Activated T-cell treated with anti-CD3 and anti-CD28 coated beads, Interleukin-2, amount 50 U/mL, for 72 hours (primary cell): ENCODE data around the gene PEX10. TPM values are rescaled to one million over a fixed set of nuclear protein-coding genes. Genes with fewer than 3 reads are reported as not detected.
A peak's percentile ranks its signal among the peaks of the same experiment; 100 is the strongest.
"Not testable (repeated sequence)": the region's sequence is repeated elsewhere in the genome, so short reads cannot be mapped to it uniquely, and the experiment has no call there.

Experiments
- ATAC-seq, 2 donors: fragments of 150-1000 bp; cut with Tn5 transposase; replicated peaks in 1 of 2; 2 replicates each; pipeline ENCODE4 v1.10.0; 2021; ENCODE audit warnings: moderate library complexity in 2 of 2, mild to moderate bottlenecking in 1 of 2
- DNase-seq, 2 donors: peaks; one replicate each; pipeline ENCODE4 v3.0.0; 2021 to 2022; ENCODE audit warnings: mixed read lengths in 1 of 2
- H3K27ac Mint-ChIP-seq: one replicate; pipeline ENCODE4 v1.8.0; 2022; ENCODE audit warnings: mild to moderate bottlenecking, moderate library complexity, mixed read lengths
- H3K27me3 Mint-ChIP-seq: one replicate; pipeline ENCODE4 v1.8.0; 2022; ENCODE audit warnings: low read depth, mixed read lengths
- H3K36me3 Mint-ChIP-seq, 2 donors: one replicate each; pipeline ENCODE4 v1.8.0; 2022; ENCODE audit warnings: mixed read lengths in 2 of 2, mild to moderate bottlenecking in 1 of 2; ENCODE audit not compliant: insufficient read depth in 2 of 2
- H3K4me1 Mint-ChIP-seq: one replicate; pipeline ENCODE4 v1.8.0; 2022; ENCODE audit warnings: low read depth, mixed read lengths
- H3K4me3 Mint-ChIP-seq, 2 donors: one replicate each; pipeline ENCODE4 v1.8.0; 2022; ENCODE audit warnings: mild to moderate bottlenecking in 2 of 2, mixed read lengths in 2 of 2, moderate library complexity in 2 of 2
- H3K9me3 Mint-ChIP-seq, 2 donors: one replicate each; pipeline ENCODE4 v1.8.0; 2022; ENCODE audit warnings: mixed read lengths in 2 of 2
- total RNA-seq, 2 donors: library from RNA; stranded (reverse); gene quantifications; one replicate each; pipeline ENCODE4 v1.2.3, GENCODE V29; 2022

PEX10 gene
- total RNA-seq, 2 donors from 2014 or later: 10.2 to 11.4 TPM

DNA sequence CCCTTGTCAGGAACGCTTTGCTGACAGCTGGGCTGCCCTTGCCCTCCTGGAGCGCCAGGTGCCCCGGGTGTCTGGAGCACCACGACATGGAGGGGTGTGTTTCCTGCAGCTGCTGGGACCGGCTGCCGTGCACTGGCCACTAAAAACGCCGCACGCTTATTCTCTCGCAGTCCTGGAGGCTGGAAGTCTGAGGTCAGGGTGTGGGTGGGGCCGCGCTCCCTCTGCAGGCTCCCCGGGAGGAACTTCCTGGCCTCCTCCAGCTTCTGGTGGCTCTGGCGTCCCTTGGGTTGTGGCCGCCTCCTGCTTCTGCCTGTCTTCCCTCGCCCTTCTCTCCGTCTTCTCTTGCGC lies 35.7 kb upstream of the PEX10 start:
- ATAC-seq (no peak), DNase-seq (no peak)
- Mint-ChIP-seq H3K4me1 (no peaks in the 10 kb centered on the region), H3K9me3 (no peaks in the 10 kb centered on the region), H3K36me3 (no peaks in the 10 kb centered on the region), H3K27ac (no peak overlapping the region), H3K4me3 (no peak overlapping the region), H3K27me3 (peaks cover 8% of the 10 kb centered on the region)

GRCh38 chr1:2447276-2448097 lies 35.1 kb upstream of the PEX10 start:
- Mint-ChIP-seq H3K4me3 (no peak overlapping the region), H3K4me1 (no peaks in the 10 kb centered on the region), H3K9me3 (no peaks in the 10 kb centered on the region), H3K36me3 (no peaks in the 10 kb centered on the region), H3K27me3 (peaks cover 14% of the 10 kb centered on the region), H3K27ac (no peak overlapping the region)
- DNase-seq (no peak), ATAC-seq (no peak)

DNA sequence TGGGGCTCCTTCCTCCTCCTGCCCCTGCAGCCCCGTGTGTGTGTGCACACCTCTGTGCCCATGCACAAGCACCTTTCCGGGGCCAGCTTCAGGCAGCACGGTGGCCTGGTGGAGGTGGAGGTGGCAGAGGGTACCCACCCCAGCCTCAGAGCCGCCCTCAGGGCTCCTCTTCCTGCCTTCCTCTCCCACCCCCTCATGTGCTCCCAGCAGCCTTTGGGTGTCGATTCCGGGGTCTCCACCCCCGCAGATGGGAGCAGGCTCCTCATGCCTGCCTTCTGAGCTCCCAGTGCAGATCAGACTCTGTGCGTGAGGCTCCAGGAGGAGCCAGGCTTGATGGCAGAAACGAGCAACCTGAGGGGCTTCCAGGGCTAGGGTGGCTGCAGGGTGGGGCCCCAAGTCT lies 34.5 kb upstream of the PEX10 start:
- Mint-ChIP-seq H3K27ac (no peak overlapping the region), H3K9me3 (no peaks in the 10 kb centered on the region), H3K27me3 (peaks cover 14% of the 10 kb centered on the region), H3K4me3 (no peak overlapping the region), H3K36me3 (no peaks in the 10 kb centered on the region), H3K4me1 (no peaks in the 10 kb centered on the region)
- no peak for DNase-seq
- peak in 1 of 2 donors; percentile 8 for ATAC-seq

DNA sequence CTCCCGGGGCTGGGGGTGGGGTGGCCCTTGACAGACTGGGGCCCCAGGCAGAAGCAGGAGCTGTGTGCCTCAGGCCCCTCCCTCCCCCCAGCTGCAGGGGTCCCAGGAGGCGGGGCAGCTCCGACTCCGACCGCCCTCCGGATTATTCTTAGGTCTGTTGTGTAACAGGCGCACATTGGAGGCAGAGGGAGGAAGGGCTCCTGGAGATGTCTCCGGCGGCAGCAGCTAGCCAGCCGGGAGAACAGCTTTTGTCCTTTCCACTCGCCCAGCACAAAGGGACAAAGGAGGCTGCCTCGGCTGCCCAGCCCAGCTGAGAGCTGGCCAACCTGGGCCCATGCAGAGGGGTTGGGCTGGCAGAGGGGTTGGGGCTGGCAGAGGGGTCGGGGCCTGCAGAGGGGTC lies 34.0 kb upstream of the PEX10 start:
- Mint-ChIP-seq H3K4me3 (no peak overlapping the region), H3K4me1 (no peaks in the 10 kb centered on the region), H3K9me3 (no peaks in the 10 kb centered on the region), H3K27me3 (peaks cover 14% of the 10 kb centered on the region), H3K27ac (no peak overlapping the region), H3K36me3 (no peaks in the 10 kb centered on the region)
- DNase-seq (no peak), ATAC-seq (peak in 1 of 2 donors; percentile 12)

- H3K27me3 Mint-ChIP-seq: peaks cover 14% of the 10 kb centered on the region
- H3K27ac Mint-ChIP-seq: no peak overlapping the region
- no peak for DNase-seq
- no peak overlapping the region for H3K4me3 Mint-ChIP-seq
- no peak for ATAC-seq
- no peaks in the 10 kb centered on the region for H3K9me3 Mint-ChIP-seq
- H3K36me3 Mint-ChIP-seq: no peaks in the 10 kb centered on the region
- no peaks in the 10 kb centered on the region for H3K4me1 Mint-ChIP-seq
These were observed 33.5 kb upstream of the PEX10 start for GRCh38 chr1:2445823-2446215.

- DNase-seq: no peak
- H3K36me3 Mint-ChIP-seq: no peaks in the 10 kb centered on the region
- H3K27me3 Mint-ChIP-seq: peaks cover 14% of the 10 kb centered on the region
- H3K4me1 Mint-ChIP-seq: no peaks in the 10 kb centered on the region
- no peak overlapping the region for H3K4me3 Mint-ChIP-seq
- ATAC-seq: no peak
- no peak overlapping the region for H3K27ac Mint-ChIP-seq
- H3K9me3 Mint-ChIP-seq: no peaks in the 10 kb centered on the region
These were observed 32.9 kb upstream of the PEX10 start for GRCh38 chr1:2445162-2445822.

GRCh38 chr1:2444138-2444591 lies 31.8 kb upstream of the PEX10 start:
- ATAC-seq (no peak), DNase-seq (no peak)
- no peak overlapping the region for H3K4me3 Mint-ChIP-seq
- H3K9me3 Mint-ChIP-seq: no peaks in the 10 kb centered on the region
- H3K4me1 Mint-ChIP-seq: no peaks in the 10 kb centered on the region
- no peak overlapping the region for H3K27ac Mint-ChIP-seq
- peaks cover 14% of the 10 kb centered on the region for H3K27me3 Mint-ChIP-seq
- no peaks in the 10 kb centered on the region for H3K36me3 Mint-ChIP-seq

GRCh38 chr1:2443277-2444137 lies 31.1 kb upstream of the PEX10 start:
- Mint-ChIP-seq H3K27me3 (peaks cover 14% of the 10 kb centered on the region), H3K27ac (no peak overlapping the region), H3K4me3 (no peak overlapping the region), H3K9me3 (no peaks in the 10 kb centered on the region), H3K4me1 (no peaks in the 10 kb centered on the region), H3K36me3 (no peaks in the 10 kb centered on the region)
- DNase-seq (peak; percentile 33 to 48), ATAC-seq (peak; percentile 58 to 59)

DNA sequence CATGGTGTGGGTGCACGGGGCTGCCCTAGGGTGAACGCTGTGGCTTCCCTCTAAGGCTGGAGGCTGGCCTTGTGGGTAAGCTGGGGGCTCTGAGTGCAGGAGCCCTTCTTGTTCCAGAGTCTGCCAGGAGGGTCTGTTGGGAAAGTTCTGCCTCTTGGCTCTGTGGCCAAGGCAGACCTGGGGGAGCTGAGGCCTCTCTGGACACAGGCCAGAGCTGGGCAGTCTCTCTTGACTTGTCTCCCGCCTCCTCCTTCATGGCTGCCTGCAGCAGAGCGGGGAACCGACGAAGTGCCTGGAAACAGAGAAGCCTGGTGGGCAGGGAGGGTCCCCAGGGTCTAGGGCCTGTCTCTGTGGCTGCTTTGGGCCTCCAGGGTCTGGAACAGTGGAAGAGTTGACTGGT lies 30.3 kb upstream of the PEX10 start:
- Mint-ChIP-seq H3K4me3 (no peak overlapping the region), H3K9me3 (no peaks in the 10 kb centered on the region), H3K36me3 (no peaks in the 10 kb centered on the region), H3K27me3 (peaks cover 14% of the 10 kb centered on the region), H3K27ac (no peak overlapping the region), H3K4me1 (no peaks in the 10 kb centered on the region)
- ATAC-seq (no peak), DNase-seq (no peak)

GRCh38 chr1:2441746-2442145 lies 29.4 kb upstream of the PEX10 start:
- no peaks in the 10 kb centered on the region for H3K9me3 Mint-ChIP-seq
- no peak for DNase-seq
- no peaks in the 10 kb centered on the region for H3K36me3 Mint-ChIP-seq
- H3K27me3 Mint-ChIP-seq: peaks cover 14% of the 10 kb centered on the region
- H3K4me1 Mint-ChIP-seq: no peaks in the 10 kb centered on the region
- no peak overlapping the region for H3K27ac Mint-ChIP-seq
- no peak for ATAC-seq
- no peak overlapping the region for H3K4me3 Mint-ChIP-seq

DNA sequence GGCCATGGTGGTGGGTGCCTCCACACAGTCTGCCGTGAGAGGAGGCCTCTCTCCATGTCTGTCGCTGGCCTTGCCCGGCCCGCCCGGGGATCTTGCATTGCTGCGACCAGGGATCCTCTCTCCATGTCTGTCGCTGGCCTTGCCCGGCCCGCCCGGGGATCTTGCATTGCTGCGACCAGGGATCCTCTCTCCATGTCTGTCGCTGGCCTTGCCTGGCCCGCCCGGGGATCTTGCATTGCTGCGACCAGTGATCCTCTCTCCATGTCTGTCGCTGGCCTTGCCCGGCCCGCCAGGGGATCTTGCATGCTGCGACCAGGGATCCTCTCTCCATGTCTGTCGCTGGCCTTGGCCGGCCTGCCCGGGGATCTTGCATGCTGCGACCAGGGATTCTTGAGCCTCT lies 28.0 kb upstream of the PEX10 start:
- ATAC-seq, H3K27ac Mint-ChIP-seq, H3K36me3 Mint-ChIP-seq, H3K9me3 Mint-ChIP-seq, H3K4me3 Mint-ChIP-seq, DNase-seq, H3K4me1 Mint-ChIP-seq: not testable (repeated sequence)
- H3K27me3 Mint-ChIP-seq: peaks cover 14% of the 10 kb centered on the region

DNA sequence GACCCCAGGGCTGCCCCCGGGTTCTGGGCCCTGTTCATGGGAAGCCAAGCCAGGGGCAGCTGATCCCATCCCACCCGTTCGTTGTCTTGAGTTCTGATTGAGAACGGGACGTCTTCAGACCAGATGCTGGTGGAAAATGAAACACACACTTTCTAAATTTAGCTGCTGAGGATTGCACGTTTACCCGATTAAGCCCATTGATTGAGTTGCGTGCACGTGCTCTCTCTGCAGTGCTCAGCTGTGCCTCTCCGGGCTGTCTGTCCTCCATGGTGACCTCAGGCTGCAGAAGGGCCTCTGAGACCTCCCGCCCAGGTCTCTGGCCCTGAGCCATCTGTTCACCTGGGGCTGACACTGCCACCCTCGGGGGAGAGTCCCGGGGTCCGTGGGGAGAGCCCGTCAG lies 27.0 kb upstream of the PEX10 start:
- Mint-ChIP-seq H3K27ac (no peak overlapping the region), H3K36me3 (no peaks in the 10 kb centered on the region), H3K9me3 (no peaks in the 10 kb centered on the region), H3K4me1 (no peaks in the 10 kb centered on the region), H3K27me3 (peaks cover 6% of the 10 kb centered on the region), H3K4me3 (no peak overlapping the region)
- no peak for ATAC-seq
- no peak for DNase-seq

- DNase-seq (no peak), ATAC-seq (no peak)
- H3K27me3 Mint-ChIP-seq: peaks cover 6% of the 10 kb centered on the region
- H3K27ac Mint-ChIP-seq: no peak overlapping the region
- H3K4me3 Mint-ChIP-seq: no peak overlapping the region
- H3K4me1 Mint-ChIP-seq: no peaks in the 10 kb centered on the region
- H3K36me3 Mint-ChIP-seq: no peaks in the 10 kb centered on the region
- no peaks in the 10 kb centered on the region for H3K9me3 Mint-ChIP-seq
These were observed 26.3 kb upstream of the PEX10 start for GRCh38 chr1:2438641-2439040.
